Tibial artery (tissue), 4 donors: Measurements from ENCODE around the gene WSCD1.

ENCODE experiments used
- DNase-seq, 2 donors: peaks; one replicate each; pipeline ENCODE4 v3.0.0-alpha.2; 2019
- H3K27ac ChIP-seq, 2 donors: fragments of 200-600 bp; sonication (generic) in 1 of 2; 1 replicate in 1 of 2; 2 replicates in 1 of 2; pipeline ENCODE4 v1.5.1; 2018 to 2019; ENCODE audit warnings: mild to moderate bottlenecking in 1 of 2
- H3K27me3 ChIP-seq, 2 donors: fragments of 200-600 bp; sonication (generic) in 1 of 2; one replicate each; pipeline versions ENCODE4 v1.5.1 to v1.6.0; 2016 to 2019
- H3K36me3 ChIP-seq, 3 donors: fragments of 200-600 bp; sonication (generic) in 2 of 3; one replicate each; pipeline ENCODE4 v1.5.1; 2016 to 2019; ENCODE audit warnings: mild to moderate bottlenecking in 2 of 3
- H3K4me1 ChIP-seq, 4 donors: fragments of 200-600 bp; sonication (generic) in 2 of 4; 1 replicate in 3 of 4; 2 replicates in 1 of 4; pipeline ENCODE4 v1.5.1; 2016 to 2019
- H3K4me3 ChIP-seq, 2 donors: fragments of 200-600 bp; sonication (generic) in 1 of 2; 1 replicate in 1 of 2; 2 replicates in 1 of 2; pipeline ENCODE4 v1.5.1; 2018 to 2019; ENCODE audit warnings: mild to moderate bottlenecking in 2 of 2
- H3K9me3 ChIP-seq, 3 donors: fragments of 200-600 bp; sonication (generic) in 1 of 3; one replicate each; pipeline ENCODE4 v1.5.1; 2016 to 2019
- intact Hi-C: fragments of 100-400 bp; cut with DNase I; formaldehyde crosslinking; loops from one replicate; pipeline ENCODE4 v1.15.0; 2023; ENCODE audit warnings: low total_unique reads
- TF ChIP-seq, protein P1 (sequence below), 2 experiments: fragments of 200-600 bp in 1 of 2; fragments of 450-650 bp in 1 of 2; IDR thresholded peaks; one replicate each; pipeline ENCODE4 v1.5.1; 2017 to 2019; ENCODE audit warnings: antibody characterized with exemption in 2 of 2, mild to moderate bottlenecking in 1 of 2, moderate library complexity in 1 of 2

Gene WSCD1

DNA sequence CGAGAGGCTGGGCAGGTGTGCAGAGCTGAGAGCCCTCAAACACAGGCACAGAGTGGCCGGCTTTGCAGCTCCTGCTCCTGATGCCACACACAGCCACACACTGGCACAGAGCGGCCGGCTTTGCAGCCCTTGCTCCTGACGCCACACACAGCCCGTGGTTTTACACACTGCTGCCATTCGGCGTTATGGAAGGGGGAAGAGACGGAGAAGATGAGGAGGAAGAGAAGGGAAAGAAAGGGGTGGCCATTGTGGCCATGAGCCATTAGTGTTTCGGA, 26.8 kb downstream of the WSCD1 start:
- Histone ChIP-seq H3K27ac (no peak overlapping the region), H3K4me3 (no peak overlapping the region), H3K9me3 (no peaks in the 10 kb centered on the region), H3K4me1 (no peaks in the 10 kb centered on the region), H3K36me3 (peaks cover 0 to 16% (median 5%) of the 10 kb centered on the region in 3 donors), H3K27me3 (no peaks in the 10 kb centered on the region)
- DNase-seq = peak in 1 of 2 donors; percentile 60
- intact Hi-C loops = no loop called here
- TF ChIP-seq, protein P1, sequence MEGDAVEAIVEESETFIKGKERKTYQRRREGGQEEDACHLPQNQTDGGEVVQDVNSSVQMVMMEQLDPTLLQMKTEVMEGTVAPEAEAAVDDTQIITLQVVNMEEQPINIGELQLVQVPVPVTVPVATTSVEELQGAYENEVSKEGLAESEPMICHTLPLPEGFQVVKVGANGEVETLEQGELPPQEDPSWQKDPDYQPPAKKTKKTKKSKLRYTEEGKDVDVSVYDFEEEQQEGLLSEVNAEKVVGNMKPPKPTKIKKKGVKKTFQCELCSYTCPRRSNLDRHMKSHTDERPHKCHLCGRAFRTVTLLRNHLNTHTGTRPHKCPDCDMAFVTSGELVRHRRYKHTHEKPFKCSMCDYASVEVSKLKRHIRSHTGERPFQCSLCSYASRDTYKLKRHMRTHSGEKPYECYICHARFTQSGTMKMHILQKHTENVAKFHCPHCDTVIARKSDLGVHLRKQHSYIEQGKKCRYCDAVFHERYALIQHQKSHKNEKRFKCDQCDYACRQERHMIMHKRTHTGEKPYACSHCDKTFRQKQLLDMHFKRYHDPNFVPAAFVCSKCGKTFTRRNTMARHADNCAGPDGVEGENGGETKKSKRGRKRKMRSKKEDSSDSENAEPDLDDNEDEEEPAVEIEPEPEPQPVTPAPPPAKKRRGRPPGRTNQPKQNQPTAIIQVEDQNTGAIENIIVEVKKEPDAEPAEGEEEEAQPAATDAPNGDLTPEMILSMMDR (IDR thresholded peaks at IDR 0.05) = no peak

DNA sequence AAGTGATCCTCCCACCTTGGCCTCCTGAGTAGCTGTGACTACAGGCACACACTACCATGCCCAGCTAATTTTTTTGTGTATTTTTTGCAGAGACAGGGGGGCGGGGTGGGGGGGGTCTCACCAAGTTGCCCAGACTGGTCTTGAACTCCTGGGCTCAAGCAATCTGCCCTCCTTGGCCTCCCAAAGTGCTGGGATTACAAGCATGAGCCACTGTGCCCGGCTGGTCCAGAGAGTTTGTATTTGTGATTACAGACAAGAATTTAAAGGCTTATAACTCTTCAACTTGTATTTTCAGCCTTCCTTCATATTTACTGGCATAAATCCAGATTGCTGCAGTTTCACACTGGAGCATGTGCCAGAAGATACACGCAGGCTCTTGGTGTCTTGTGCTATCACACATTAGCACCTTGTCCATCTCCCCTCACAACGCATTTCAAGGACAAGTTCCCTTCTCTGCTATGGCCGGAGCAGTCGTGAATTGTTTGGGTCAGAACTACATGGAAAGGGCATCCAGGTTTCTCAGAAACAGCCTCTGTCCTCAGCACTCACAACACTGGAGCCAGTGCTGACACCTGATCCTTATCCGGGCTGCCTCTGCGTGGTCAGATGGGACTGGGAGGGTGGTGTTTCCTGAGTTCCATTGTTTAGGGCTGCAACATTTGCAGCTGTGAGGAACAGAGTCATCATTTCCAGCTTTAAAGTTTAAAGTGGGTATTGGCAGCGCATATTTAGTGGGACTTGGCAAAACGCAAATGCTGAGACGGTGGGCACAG, 28.1 kb downstream of the WSCD1 start:
- TF ChIP-seq, protein P1 (IDR thresholded peaks at IDR 0.05) = no peak
- Histone ChIP-seq H3K27me3 (no peaks in the 10 kb centered on the region), H3K4me3 (no peak overlapping the region), H3K9me3 (no peaks in the 10 kb centered on the region), H3K4me1 (no peaks in the 10 kb centered on the region), H3K36me3 (peaks cover 0 to 15% (median 5%) of the 10 kb centered on the region in 3 donors), H3K27ac (no peak overlapping the region)
- DNase-seq = peak; percentile 47 to 61
- intact Hi-C loops = no loop called here

DNA sequence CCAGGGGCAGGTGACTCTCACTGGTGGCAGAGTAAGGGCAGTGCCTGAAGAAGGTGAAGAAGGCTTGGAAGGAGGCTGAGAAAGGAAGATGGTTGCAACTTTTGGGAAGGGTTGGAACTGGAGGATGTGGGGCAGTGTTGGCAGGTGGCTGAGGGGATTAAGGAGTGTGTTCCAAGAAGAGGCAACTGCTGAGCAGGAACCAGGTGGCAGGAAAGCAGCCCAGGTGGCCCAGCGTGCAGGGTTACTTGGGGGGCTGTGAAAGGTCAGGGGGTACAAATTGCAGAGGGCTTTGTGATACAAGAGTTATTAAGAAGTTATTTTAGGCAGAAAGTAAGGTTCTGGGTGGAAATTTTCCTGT, 28.6 kb downstream of the WSCD1 start:
- H3K9me3 ChIP-seq = no peaks in the 10 kb centered on the region
- H3K27ac ChIP-seq = no peak overlapping the region
- no peaks in the 10 kb centered on the region for H3K4me1 ChIP-seq
- H3K36me3 ChIP-seq = peaks cover 0 to 10% (median 5%) of the 10 kb centered on the region in 3 donors
- no peaks in the 10 kb centered on the region for H3K27me3 ChIP-seq
- no peak overlapping the region for H3K4me3 ChIP-seq
- TF ChIP-seq, protein P1 (IDR thresholded peaks at IDR 0.05) = no peak
- no peak for DNase-seq
- intact Hi-C loops = no loop called here

DNA sequence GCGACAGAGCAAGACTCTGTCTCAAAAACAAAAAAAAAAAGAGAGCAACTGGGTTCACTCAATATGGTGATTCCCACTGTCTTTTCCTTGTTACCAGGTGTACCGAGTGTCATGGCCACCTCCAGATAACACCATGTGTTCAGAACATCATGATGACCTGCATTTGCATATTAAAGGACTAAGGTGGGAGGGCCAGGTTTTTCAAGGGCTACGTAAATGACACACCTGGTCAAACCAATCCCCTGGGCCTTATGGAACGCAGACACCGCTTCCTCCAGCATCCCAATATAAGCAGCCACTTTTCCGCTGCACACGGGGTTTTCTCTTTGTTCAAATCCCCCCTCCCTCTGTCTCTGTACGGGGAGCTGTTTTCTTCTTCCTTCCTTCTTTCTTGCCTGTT, 29.3 kb downstream of the WSCD1 start:
- Histone ChIP-seq H3K4me3 (no peak overlapping the region), H3K36me3 (peaks cover 0 to 7% (median 5%) of the 10 kb centered on the region in 3 donors), H3K27ac (no peak overlapping the region), H3K27me3 (no peaks in the 10 kb centered on the region), H3K9me3 (no peaks in the 10 kb centered on the region), H3K4me1 (no peaks in the 10 kb centered on the region)
- intact Hi-C loops = no loop called here
- TF ChIP-seq, protein P1 (IDR thresholded peaks at IDR 0.05) = no peak
- DNase-seq = no peak

DNA sequence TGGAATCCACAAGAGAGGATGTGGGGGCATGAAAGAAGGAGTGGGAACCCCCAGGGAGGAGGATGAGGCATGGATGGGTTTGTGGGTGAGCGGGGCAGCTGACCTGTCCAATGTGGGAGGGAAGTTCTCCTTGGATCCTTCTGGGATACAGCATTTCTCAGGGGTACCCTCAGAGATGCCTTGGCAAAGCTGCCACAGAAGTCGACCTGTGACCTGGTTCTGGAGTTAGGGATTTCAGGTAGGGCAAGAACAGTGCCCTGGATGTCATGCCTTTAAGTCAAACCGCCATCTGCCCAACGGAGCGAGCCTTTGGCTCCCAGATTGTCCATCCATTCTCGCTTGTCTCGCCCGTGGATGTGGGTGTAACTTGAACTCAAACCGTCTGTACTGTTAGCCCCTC, 30.0 kb downstream of the WSCD1 start:
- H3K4me3 ChIP-seq = no peak overlapping the region
- no peak overlapping the region for H3K27ac ChIP-seq
- no peaks in the 10 kb centered on the region for H3K9me3 ChIP-seq
- TF ChIP-seq, protein P1 (IDR thresholded peaks at IDR 0.05) = no peak
- peaks cover 0 to 7% (median 5%) of the 10 kb centered on the region in 3 donors for H3K36me3 ChIP-seq
- H3K4me1 ChIP-seq = no peaks in the 10 kb centered on the region
- DNase-seq = peak in 1 of 2 donors; percentile 57
- H3K27me3 ChIP-seq = no peaks in the 10 kb centered on the region
- intact Hi-C loops = no loop called here
